ENCODE data around the gene C19orf73. TPM values are rescaled to one million over a fixed set of nuclear protein-coding genes. Genes with fewer than 3 reads are reported as not detected.
A peak's percentile ranks its signal among the peaks of the same experiment; 100 is the strongest.
"Not testable (repeated sequence)": the region's sequence is repeated elsewhere in the genome, so short reads cannot be mapped to it uniquely, and the experiment has no call there.

The C19orf73 gene
- total RNA-seq, 1 experiment from 2014 or later = 1.5 TPM

GRCh38 chr19:49129238-49129583 lies 10.3 kb upstream of the C19orf73 start:
- no peak for DNase-seq
- no peaks in the 10 kb centered on the region for H3K9me3 ChIP-seq (ENCODE audit: insufficient read depth, low read depth)
- peak overlapping the region; percentile 73 for H3K4me2 ChIP-seq
- H3K4me3 ChIP-seq = no peak overlapping the region
- ChIA-PET CTCF (no interaction called here), POLR2A (ENCODE audit: unreplicated experiment) (no interaction called here)
- H3F3A ChIP-seq (ENCODE audit: insufficient read depth, low read depth) = peaks cover 21% of the 10 kb centered on the region; the same call in 1 of the 2 replicates
- no peak overlapping the region for H2AFZ ChIP-seq
- H3K79me2 ChIP-seq (ENCODE audit: low read depth) = no peaks in the 10 kb centered on the region
- no peak for TF ChIP-seq CTCF (conservative IDR thresholded peaks at IDR 0.05)
- TF ChIP-seq EZH2 (IDR thresholded peaks at IDR 0.05; ENCODE audit: low read depth) = no peak
- no peak overlapping the region for H3K27ac ChIP-seq
- H4K20me1 ChIP-seq (ENCODE audit: insufficient read depth) = no peaks in the 10 kb centered on the region
- no peaks in the 10 kb centered on the region for H3K9me2 ChIP-seq (ENCODE audit: insufficient read depth)
- H3K27me3 ChIP-seq (ENCODE audit: insufficient read depth, low read depth) = no peaks in the 10 kb centered on the region
- intact Hi-C loops (cut with micrococcal nuclease; ENCODE audit: unreplicated experiment) = no loop called here
- H3K4me1 ChIP-seq (replicated peaks; ENCODE audit: insufficient read depth) = peaks cover 18% of the 10 kb centered on the region
- no peaks in the 10 kb centered on the region for H3K36me3 ChIP-seq (ENCODE audit: low read depth)
- no TSS peak for BruUV-seq (replicated peaks)

- no peak for DNase-seq
- CTCF ChIA-PET = interaction anchor here (0.6 kb wide), 1 partner anchor 283 kb away, joined by 5 read pairs; no protein-coding TSS in a partner anchor
- Histone ChIP-seq H3K27ac (no peak overlapping the region), H2AFZ (peak overlapping the region; percentile 76), H3K4me2 (peak overlapping the region; percentile 73), H3K27me3 (ENCODE audit: insufficient read depth, low read depth) (no peaks in the 10 kb centered on the region), H3K9me2 (ENCODE audit: insufficient read depth) (no peaks in the 10 kb centered on the region), H3K79me2 (ENCODE audit: low read depth) (no peaks in the 10 kb centered on the region), H3K4me1 (replicated peaks; ENCODE audit: insufficient read depth) (peaks cover 18% of the 10 kb centered on the region), H3K36me3 (ENCODE audit: low read depth) (no peaks in the 10 kb centered on the region), H3K4me3 (peak overlapping the region; percentile 50; the same call in 1 of the 2 replicates), H3K9me3 (ENCODE audit: insufficient read depth, low read depth) (no peaks in the 10 kb centered on the region), H3F3A (ENCODE audit: insufficient read depth, low read depth) (peaks cover 21% of the 10 kb centered on the region; the same call in 1 of the 2 replicates), H4K20me1 (ENCODE audit: insufficient read depth) (no peaks in the 10 kb centered on the region)
- POLR2A ChIA-PET (ENCODE audit: unreplicated experiment) = interaction anchor here (0.8 kb wide), 1 partner anchor 665 kb away, joined by 12 read pairs; no protein-coding TSS in a partner anchor
- intact Hi-C loops (cut with micrococcal nuclease; ENCODE audit: unreplicated experiment) = no loop called here
- TF ChIP-seq EZH2 (IDR thresholded peaks at IDR 0.05; ENCODE audit: low read depth) (no peak), CTCF (conservative IDR thresholded peaks at IDR 0.05) (no peak)
- BruUV-seq (replicated peaks) = TSS peak; percentile 39
Measured at GRCh38 chr19:49128545-49129237, 9.7 kb upstream of the C19orf73 start.

- DNase-seq = peak; percentile 88 to 97
- BruUV-seq (replicated peaks) = no TSS peak
- Histone ChIP-seq H3K27ac (no peak overlapping the region), H3K4me2 (peak overlapping the region; percentile 73), H3K4me1 (replicated peaks; ENCODE audit: insufficient read depth) (peaks cover 18% of the 10 kb centered on the region), H3K79me2 (ENCODE audit: low read depth) (no peaks in the 10 kb centered on the region), H3K27me3 (ENCODE audit: insufficient read depth, low read depth) (no peaks in the 10 kb centered on the region), H4K20me1 (ENCODE audit: insufficient read depth) (no peaks in the 10 kb centered on the region), H3K36me3 (ENCODE audit: low read depth) (no peaks in the 10 kb centered on the region), H3K4me3 (peak overlapping the region; percentile 50; the same call in 1 of the 2 replicates), H3F3A (ENCODE audit: insufficient read depth, low read depth) (peaks cover 21% of the 10 kb centered on the region; the same call in 1 of the 2 replicates), H3K9me2 (ENCODE audit: insufficient read depth) (no peaks in the 10 kb centered on the region), H3K9me3 (ENCODE audit: insufficient read depth, low read depth) (no peaks in the 10 kb centered on the region), H2AFZ (peak overlapping the region; percentile 80)
- intact Hi-C loops (cut with micrococcal nuclease; ENCODE audit: unreplicated experiment) = no loop called here
- CTCF ChIA-PET = interaction anchor here (0.5 to 1.1 kb wide), 9 partner anchors 8 to 314 kb away, joined by 3 to 16 read pairs (median 5); no protein-coding TSS in a partner anchor
- TF ChIP-seq CTCF (conservative IDR thresholded peaks at IDR 0.05) (no peak; the same call in 1 of the 2 replicates), EZH2 (IDR thresholded peaks at IDR 0.05; ENCODE audit: low read depth) (no peak)
- POLR2A ChIA-PET (ENCODE audit: unreplicated experiment) = interaction anchor here (0.5 to 0.8 kb wide), 8 partner anchors 71 to 758 kb away, joined by 3 to 22 read pairs (median 6); no protein-coding TSS in a partner anchor
Measured at GRCh38 chr19:49127674-49128544, 9.0 kb upstream of the C19orf73 start.

DNA sequence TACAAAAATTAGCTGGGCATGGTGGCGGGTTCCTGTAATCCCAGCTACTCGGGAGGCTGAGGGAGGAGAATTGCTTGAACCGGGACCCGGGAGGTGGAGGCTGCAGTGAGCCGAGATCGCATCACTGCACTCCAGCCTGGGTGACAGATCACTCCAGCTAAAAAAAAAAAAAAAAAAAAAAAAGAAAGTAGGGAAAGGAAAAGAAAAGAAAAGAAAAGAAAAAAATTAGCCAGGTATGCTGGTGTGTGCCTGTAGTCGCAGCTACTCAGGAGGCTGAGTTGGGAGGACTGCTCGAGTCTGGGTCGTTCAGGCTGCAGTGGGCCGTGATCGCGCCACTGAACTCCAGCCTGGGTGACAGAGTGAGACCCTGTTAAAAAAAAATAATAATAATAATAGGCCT lies 8.3 kb upstream of the C19orf73 start:
- H2AFZ ChIP-seq; H3K27me3 ChIP-seq (ENCODE audit: insufficient read depth, low read depth); H3K27ac ChIP-seq; BruUV-seq (replicated peaks); H3K79me2 ChIP-seq (ENCODE audit: low read depth); H3K9me2 ChIP-seq (ENCODE audit: insufficient read depth); DNase-seq; H3K9me3 ChIP-seq (ENCODE audit: insufficient read depth, low read depth); intact Hi-C loops (cut with micrococcal nuclease; ENCODE audit: unreplicated experiment); H3K36me3 ChIP-seq (ENCODE audit: low read depth); H4K20me1 ChIP-seq (ENCODE audit: insufficient read depth); H3K4me3 ChIP-seq: not testable (repeated sequence)
- Histone ChIP-seq H3F3A (ENCODE audit: insufficient read depth, low read depth) (peaks cover 21% of the 10 kb centered on the region; the same call in 1 of the 2 replicates), H3K4me2 (peak overlapping the region; percentile 62), H3K4me1 (replicated peaks; ENCODE audit: insufficient read depth) (peaks cover 18% of the 10 kb centered on the region)
- CTCF ChIA-PET = interaction anchor here (0.5 to 1.1 kb wide), 8 partner anchors 7 to 315 kb away, joined by 3 to 16 read pairs (median 6); no protein-coding TSS in a partner anchor
- POLR2A ChIA-PET (ENCODE audit: unreplicated experiment) = interaction anchor here (0.5 to 0.8 kb wide), 7 partner anchors 71 to 759 kb away, joined by 3 to 22 read pairs (median 6); no protein-coding TSS in a partner anchor
